ENCODE data around the gene BORCS8. TPM values are rescaled to one million over a fixed set of nuclear protein-coding genes. Genes with fewer than 3 reads are reported as not detected.
"Not testable (repeated sequence)": the region's sequence is repeated elsewhere in the genome, so short reads cannot be mapped to it uniquely, and the experiment has no call there.

Gene BORCS8
- total and polyA plus RNA-seq, 2 of the 13 experiments (the other 11 are each of a cell fraction or from before 2014, with no cell fraction given), result 9.6 to 13.3 TPM

DNA sequence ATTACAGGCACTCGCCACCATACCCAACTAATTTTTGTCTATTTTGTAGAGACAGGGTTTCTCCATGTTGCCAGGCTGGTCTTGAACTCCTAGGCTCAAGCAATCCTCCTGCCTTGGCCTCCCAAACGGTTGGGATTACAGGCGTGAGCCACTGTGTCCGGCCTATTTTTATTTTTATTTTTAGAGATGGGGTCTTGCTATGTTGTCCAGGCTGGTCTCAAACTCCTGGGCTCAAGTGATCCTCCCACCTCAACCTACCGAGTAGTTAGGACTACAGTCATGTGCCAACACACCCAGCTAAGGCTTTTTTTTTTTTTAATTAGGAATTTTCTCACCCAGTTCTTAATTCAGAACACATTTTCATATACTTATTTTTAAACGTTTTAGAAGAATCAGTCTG lies 56.2 kb downstream of the BORCS8 start:
- H3K4me3 ChIP-seq (replicated peaks in 1 of 3; ENCODE audit: insufficient read depth in 1 of 3, low read depth in 2 of 3, low read length in 3 of 3); POLR2A ChIA-PET; H3K4me2 ChIP-seq (ENCODE audit: low read depth, low read length); H3K36me3 ChIP-seq (replicated peaks in 1 of 2; ENCODE audit: control insufficient read depth in 1 of 2, insufficient read depth in 2 of 2, low read length in 2 of 2); H3K9ac ChIP-seq (ENCODE audit: insufficient read depth, low read depth, low read length); H3K79me2 ChIP-seq (ENCODE audit: insufficient read depth, low read length); H2AFZ ChIP-seq (ENCODE audit: low read length); H4K20me1 ChIP-seq (ENCODE audit: insufficient read depth, low read length); H3K27ac ChIP-seq (ENCODE audit: extremely low read length, insufficient read depth, low read length); H3K27me3 ChIP-seq (ENCODE audit: control insufficient read depth in 1 of 2, insufficient read depth in 2 of 2, low read length in 2 of 2); FAIRE-seq; CTCF ChIA-PET (ENCODE audit: low intra/inter-chr PET ratio, low total read pairs); DNase-seq (ENCODE audit: low spot score); BruUV-seq (replicated peaks); ATAC-seq: not testable (repeated sequence)
- Histone ChIP-seq H3K4me1 (ENCODE audit: insufficient read depth, low read length) (peaks cover 14% of the 10 kb centered on the region), H3K9me3 (ENCODE audit: low read length) (peaks cover 13% of the 10 kb centered on the region)
- intact Hi-C loops (cut with micrococcal nuclease; ENCODE audit: unreplicated experiment) (loop anchor here (5.0 kb wide), 2 partner anchors 37 to 38 kb away; partner anchors contain the start of gene MEF2B), in situ Hi-C loops (cut with HindIII; ENCODE audit: extremely low pct_ligation_motif_present, low pct_unique_long_range_greater_than_20kb) (loop anchor here (5.0 kb wide), 1 partner anchor 83 kb away; no protein-coding TSS in a partner anchor)
- WGBS (ENCODE audit: low lambda C conversion rate), result 96% methylated on average over 6 of the region's 6 CpGs
- peak; percentile 61; the same call in 1 of the 2 replicates for TF ChIP-seq ZNF121 (CRISPR knock-in tag; IDR thresholded peaks at IDR 0.05)

DNA sequence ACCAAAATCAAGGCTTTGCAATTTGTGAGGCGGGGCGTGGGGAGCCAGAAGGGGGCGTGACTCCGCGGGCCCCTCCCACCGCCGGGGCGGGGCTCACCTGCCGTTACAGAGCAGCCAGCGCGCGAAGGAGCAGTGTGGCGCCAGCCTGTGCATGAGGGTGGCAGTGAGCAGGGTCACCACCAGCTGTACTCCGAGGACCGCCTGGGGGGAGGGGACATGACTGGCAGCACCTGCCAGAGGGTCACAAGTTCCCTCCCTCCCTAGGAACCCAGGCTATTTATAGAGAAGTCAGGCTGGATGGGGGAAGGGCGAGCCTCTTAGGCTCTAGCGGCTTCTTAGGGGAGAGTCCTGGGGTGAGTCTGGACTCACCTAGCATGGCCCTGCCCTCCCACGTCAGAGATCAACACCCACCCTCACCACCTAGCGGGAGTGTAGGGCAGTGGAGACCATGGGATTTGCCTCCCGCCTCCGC lies 57.2 kb downstream of the BORCS8 start:
- intact Hi-C loops (cut with micrococcal nuclease; ENCODE audit: unreplicated experiment), result loop anchor here (5.0 kb wide), 2 partner anchors 37 to 38 kb away; partner anchors contain the start of gene MEF2B

More for the DNA sequence above, 57.2 kb downstream of the BORCS8 start:
- H4K20me1 ChIP-seq (ENCODE audit: insufficient read depth, low read length), result no peaks in the 10 kb centered on the region
- H3K4me3 ChIP-seq (replicated peaks in 1 of 3; ENCODE audit: insufficient read depth in 1 of 3, low read depth in 2 of 3, low read length in 3 of 3), result no peak overlapping the region
- no peak for TF ChIP-seq ZMAT3 (CRISPR knock-in tag; conservative IDR thresholded peaks at IDR 0.05)
- peak; percentile 28 for TF ChIP-seq AGO2 (optimal IDR thresholded peaks at IDR 0.05; ENCODE audit: low read depth, low read length)
- TF ChIP-seq, protein P1, sequence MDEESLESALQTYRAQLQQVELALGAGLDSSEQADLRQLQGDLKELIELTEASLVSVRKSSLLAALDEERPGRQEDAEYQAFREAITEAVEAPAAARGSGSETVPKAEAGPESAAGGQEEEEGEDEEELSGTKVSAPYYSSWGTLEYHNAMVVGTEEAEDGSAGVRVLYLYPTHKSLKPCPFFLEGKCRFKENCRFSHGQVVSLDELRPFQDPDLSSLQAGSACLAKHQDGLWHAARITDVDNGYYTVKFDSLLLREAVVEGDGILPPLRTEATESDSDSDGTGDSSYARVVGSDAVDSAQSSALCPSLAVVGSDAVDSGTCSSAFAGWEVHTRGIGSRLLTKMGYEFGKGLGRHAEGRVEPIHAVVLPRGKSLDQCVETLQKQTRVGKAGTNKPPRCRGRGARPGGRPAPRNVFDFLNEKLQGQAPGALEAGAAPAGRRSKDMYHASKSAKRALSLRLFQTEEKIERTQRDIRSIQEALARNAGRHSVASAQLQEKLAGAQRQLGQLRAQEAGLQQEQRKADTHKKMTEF (CRISPR knock-in tag; IDR thresholded peaks at IDR 0.05), result no peak
- TF ChIP-seq ZNF329 (CRISPR knock-in tag; IDR thresholded peaks at IDR 0.05; ENCODE audit: low read depth), result no peak
- no peak for TF ChIP-seq ETV6 (CRISPR knock-in tag; conservative IDR thresholded peaks at IDR 0.05)
- TF ChIP-seq ZFAT (CRISPR knock-in tag; conservative IDR thresholded peaks at IDR 0.05), result no peak
- no peak for TF ChIP-seq ZSCAN25 (CRISPR knock-in tag; IDR thresholded peaks at IDR 0.05)
- TF ChIP-seq MEIS2 (CRISPR knock-in tag; IDR thresholded peaks at IDR 0.05), result no peak
- TF ChIP-seq ZNF44 (CRISPR knock-in tag; IDR thresholded peaks at IDR 0.05), result no peak
- TF ChIP-seq, protein P2, sequence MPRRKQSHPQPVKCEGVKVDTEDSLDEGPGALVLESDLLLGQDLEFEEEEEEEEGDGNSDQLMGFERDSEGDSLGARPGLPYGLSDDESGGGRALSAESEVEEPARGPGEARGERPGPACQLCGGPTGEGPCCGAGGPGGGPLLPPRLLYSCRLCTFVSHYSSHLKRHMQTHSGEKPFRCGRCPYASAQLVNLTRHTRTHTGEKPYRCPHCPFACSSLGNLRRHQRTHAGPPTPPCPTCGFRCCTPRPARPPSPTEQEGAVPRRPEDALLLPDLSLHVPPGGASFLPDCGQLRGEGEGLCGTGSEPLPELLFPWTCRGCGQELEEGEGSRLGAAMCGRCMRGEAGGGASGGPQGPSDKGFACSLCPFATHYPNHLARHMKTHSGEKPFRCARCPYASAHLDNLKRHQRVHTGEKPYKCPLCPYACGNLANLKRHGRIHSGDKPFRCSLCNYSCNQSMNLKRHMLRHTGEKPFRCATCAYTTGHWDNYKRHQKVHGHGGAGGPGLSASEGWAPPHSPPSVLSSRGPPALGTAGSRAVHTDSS (CRISPR knock-in tag; conservative IDR thresholded peaks at IDR 0.05), result no peak
- TF ChIP-seq, protein P3, sequence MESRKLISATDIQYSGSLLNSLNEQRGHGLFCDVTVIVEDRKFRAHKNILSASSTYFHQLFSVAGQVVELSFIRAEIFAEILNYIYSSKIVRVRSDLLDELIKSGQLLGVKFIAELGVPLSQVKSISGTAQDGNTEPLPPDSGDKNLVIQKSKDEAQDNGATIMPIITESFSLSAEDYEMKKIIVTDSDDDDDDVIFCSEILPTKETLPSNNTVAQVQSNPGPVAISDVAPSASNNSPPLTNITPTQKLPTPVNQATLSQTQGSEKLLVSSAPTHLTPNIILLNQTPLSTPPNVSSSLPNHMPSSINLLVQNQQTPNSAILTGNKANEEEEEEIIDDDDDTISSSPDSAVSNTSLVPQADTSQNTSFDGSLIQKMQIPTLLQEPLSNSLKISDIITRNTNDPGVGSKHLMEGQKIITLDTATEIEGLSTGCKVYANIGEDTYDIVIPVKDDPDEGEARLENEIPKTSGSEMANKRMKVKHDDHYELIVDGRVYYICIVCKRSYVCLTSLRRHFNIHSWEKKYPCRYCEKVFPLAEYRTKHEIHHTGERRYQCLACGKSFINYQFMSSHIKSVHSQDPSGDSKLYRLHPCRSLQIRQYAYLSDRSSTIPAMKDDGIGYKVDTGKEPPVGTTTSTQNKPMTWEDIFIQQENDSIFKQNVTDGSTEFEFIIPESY (CRISPR knock-in tag; IDR thresholded peaks at IDR 0.05), result peak; percentile 53
- DNase-seq (ENCODE audit: low spot score) (no peak), ATAC-seq (no peak), FAIRE-seq (no peak)
- H3K27me3 ChIP-seq (ENCODE audit: control insufficient read depth in 1 of 2, insufficient read depth in 2 of 2, low read length in 2 of 2), result no peaks in the 10 kb centered on the region
- H3K4me1 ChIP-seq (ENCODE audit: insufficient read depth, low read length), result peaks cover 14% of the 10 kb centered on the region
- in situ Hi-C loops (cut with HindIII; ENCODE audit: extremely low pct_ligation_motif_present, low pct_unique_long_range_greater_than_20kb), result loop anchor here (5.0 kb wide), 1 partner anchor 82 kb away; no protein-coding TSS in a partner anchor
- H3K27ac ChIP-seq (ENCODE audit: extremely low read length, insufficient read depth, low read length), result no peak overlapping the region
- no peak overlapping the region for H3K4me2 ChIP-seq (ENCODE audit: low read depth, low read length)
- H3K9ac ChIP-seq (ENCODE audit: insufficient read depth, low read depth, low read length), result no peak overlapping the region
- H3K9me3 ChIP-seq (ENCODE audit: low read length), result peaks cover 13% of the 10 kb centered on the region
- POLR2A ChIA-PET, result no interaction called here
- H2AFZ ChIP-seq (ENCODE audit: low read length), result no peak overlapping the region
- WGBS (ENCODE audit: low lambda C conversion rate), result 96% methylated on average over 17 of the region's 21 CpGs
- peaks cover 5% of the 10 kb centered on the region for H3K79me2 ChIP-seq (ENCODE audit: insufficient read depth, low read length)
- 0 out of 5 replicates have a peak, but pooled peaks cover 2 to 4% of the 10 kb centered on the region in 2 experiments for H3K36me3 ChIP-seq (replicated peaks in 1 of 2; ENCODE audit: control insufficient read depth in 1 of 2, insufficient read depth in 2 of 2, low read length in 2 of 2)
- CTCF ChIA-PET (ENCODE audit: low intra/inter-chr PET ratio, low total read pairs), result no interaction called here
- BruUV-seq (replicated peaks), result no TSS peak
